K562 (cell line): Measurements from ENCODE around the gene HSD17B3. TPM values are rescaled to one million over a fixed set of nuclear protein-coding genes. Genes with fewer than 3 reads are reported as not detected.

Source experiments
- CXXC5 ChIP-seq: fragments of 250-450 bp; sonication (Bioruptor Pico); IDR thresholded peaks from 2 replicates; pipeline ENCODE4 v1.8.0; 2022; ENCODE audit warnings: inconsistent platforms, mild to moderate bottlenecking, moderate library complexity
- ESRRA ChIP-seq: fragments of 450-650 bp; IDR thresholded peaks from 2 replicates; pipeline ENCODE4 v1.6.1; 2014; ENCODE audit warnings: low read depth, mild to moderate bottlenecking, moderate library complexity, borderline replicate concordance
- FUS ChIP-seq: fragments of 200-400 bp; formaldehyde crosslinking; optimal IDR thresholded peaks from 2 replicates; pipeline ENCODE3; 2017; ENCODE audit warnings: low read depth, low read length
- MECOM ChIP-seq: fragments of 250-450 bp; sonication (Bioruptor Pico); IDR thresholded peaks from 2 replicates; pipeline ENCODE4 v1.8.0; 2022; ENCODE audit warnings: inconsistent platforms
- MYC ChIP-seq, 2 experiments: fragments of 250-450 bp in 1 of 2; sonication (Bioruptor Pico) in 1 of 2; IDR thresholded peaks; 2 replicates each; pipeline versions ENCODE4 v1.5.1 to v1.6.1; 2012 to 2021; ENCODE audit warnings: low read depth in 2 of 2, borderline replicate concordance in 1 of 2, improper control_type of control experiment in 1 of 2, low read length in 1 of 2, mild to moderate bottlenecking in 1 of 2, moderate library complexity in 1 of 2
- NR2C1 ChIP-seq, 2 experiments: fragments of 450-650 bp; IDR thresholded peaks; 2 replicates each; pipeline ENCODE4 v1.6.1; 2017; ENCODE audit warnings: mild to moderate bottlenecking in 2 of 2, antibody characterized with exemption in 1 of 2, inconsistent platforms in 1 of 2, missing compliant biosample characterization in 1 of 2, missing genetic modification characterization in 1 of 2
- POLR2AphosphoS2 ChIP-seq: IDR thresholded peaks from 2 replicates; pipeline ENCODE4 v1.6.1; 2012; ENCODE audit warnings: low read length, improper control_type of control experiment
- SOX6 ChIP-seq: fragments of 450-650 bp; IDR thresholded peaks from 2 replicates; pipeline ENCODE4 v1.6.1; 2014; ENCODE audit warnings: mild to moderate bottlenecking
- ZKSCAN8 ChIP-seq: fragments of 200-800 bp; sonication (Bioruptor generic); IDR thresholded peaks from 2 replicates; pipeline ENCODE4 v1.6.1; 2016; ENCODE audit warnings: missing genetic modification characterization, missing compliant biosample characterization
- ZNF589 ChIP-seq: fragments of 200-800 bp; sonication (Bioruptor generic); IDR thresholded peaks from 2 replicates; pipeline ENCODE4 v1.6.1; 2016; ENCODE audit warnings: low read depth, missing genetic modification characterization, missing compliant biosample characterization
- ZNF766 ChIP-seq: fragments of 200-800 bp; sonication (Bioruptor generic); conservative IDR thresholded peaks from 2 replicates; pipeline ENCODE4 v1.6.1; 2016; ENCODE audit warnings: missing genetic modification characterization, missing compliant biosample characterization
- polyA plus RNA-seq, 8 experiments: library from polyadenylated mRNA; depleted of rRNA in 4 of 8; stranded (reverse) in 5 of 8; unstranded in 3 of 8; fragments of >200 nt; fragmentation: Nextera tagmentation in 2 of 8; fragmentation: Illumina TruSeq in 1 of 8; extraction: Ambion mirVana in 2 of 8; extraction: Trizol in 1 of 8; gene quantifications; 2 replicates each; pipeline versions ENCODE4 v1.2.1 to v1.2.3, GENCODE V29; 2011 to 2014; ENCODE audit warnings: inconsistent platforms in 1 of 8, missing spikeins in 1 of 8
- total RNA-seq, 7 experiments: library from RNA; depleted of rRNA in 6 of 7; stranded (reverse); fragments of >200 nt in 6 of 7; fragmentation: Illumina TruSeq in 2 of 7; extraction: Trizol in 2 of 7; gene quantifications; 2 replicates each; pipeline versions ENCODE4 v1.2.1 to v1.2.3, GENCODE V29; 2011 to 2021; ENCODE audit warnings: low replicate concordance in 1 of 7
- TF ChIP-seq, protein P1 (sequence below): fragments of 450-650 bp; IDR thresholded peaks from 2 replicates; pipeline ENCODE4 v1.6.1; 2017; ENCODE audit warnings: antibody characterized with exemption, mild to moderate bottlenecking
- TF ChIP-seq, protein P2 (sequence below): sonication (generic); formaldehyde crosslinking; IDR thresholded peaks from 2 replicates; pipeline ENCODE4 v1.8.0; 2022; ENCODE audit warnings: missing genetic modification reagents, mild to moderate bottlenecking, moderate library complexity, borderline replicate concordance
- TF ChIP-seq, protein P3 (sequence below): fragments of 200-800 bp; sonication (Bioruptor generic); IDR thresholded peaks from 2 replicates; pipeline ENCODE4 v1.6.1; 2017; ENCODE audit warnings: missing genetic modification characterization, missing compliant biosample characterization

The HSD17B3 gene
- total and polyA plus RNA-seq, 9 of the 15 experiments (the other 6 are each of a cell fraction or from before 2014, with no cell fraction given): not detected

DNA sequence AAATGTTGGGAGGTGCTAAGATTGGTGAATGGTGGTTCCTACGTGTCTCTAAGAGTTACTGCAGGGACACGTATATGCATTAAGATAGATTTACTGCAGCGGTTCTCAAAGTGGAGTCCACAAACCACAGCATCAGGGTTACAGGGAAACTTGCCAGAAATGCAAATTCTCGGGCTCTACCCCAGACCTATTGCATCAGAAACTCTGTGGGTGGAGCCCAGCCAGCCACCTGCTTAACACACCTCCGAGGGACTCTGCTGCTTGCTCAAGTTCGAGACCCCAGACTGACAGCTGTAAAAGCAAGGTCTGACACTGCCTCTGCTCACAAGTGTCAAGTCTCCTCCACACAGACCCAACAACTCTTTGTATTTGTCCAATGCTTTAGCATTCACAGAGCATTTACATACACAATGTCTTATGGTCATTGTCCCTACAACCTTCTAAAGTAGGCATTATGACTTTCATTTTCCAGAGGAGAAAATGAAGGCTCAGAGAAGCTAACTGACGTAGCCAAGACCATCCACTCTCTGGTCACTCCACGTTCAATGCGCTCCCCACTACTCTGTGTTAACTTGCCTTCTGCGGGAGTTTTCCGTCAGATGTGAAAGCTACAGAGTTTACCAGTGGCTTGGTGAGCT lies 48.8 kb downstream of the HSD17B3 start (continued):
- 0 out of 2 replicates have a peak, but pooled peaks have one; percentile 59 for TF ChIP-seq ZNF589 (CRISPR knock-in tag)
- TF ChIP-seq SOX6: peak; percentile 39; the same call in 1 of the 2 replicates
- peak; percentile 56; the same call in 1 of the 2 replicates for TF ChIP-seq MECOM (CRISPR knock-in tag)
- TF ChIP-seq CXXC5 (CRISPR knock-in tag): peak; percentile 40
- no peak for TF ChIP-seq ZKSCAN8
- TF ChIP-seq, protein P1, sequence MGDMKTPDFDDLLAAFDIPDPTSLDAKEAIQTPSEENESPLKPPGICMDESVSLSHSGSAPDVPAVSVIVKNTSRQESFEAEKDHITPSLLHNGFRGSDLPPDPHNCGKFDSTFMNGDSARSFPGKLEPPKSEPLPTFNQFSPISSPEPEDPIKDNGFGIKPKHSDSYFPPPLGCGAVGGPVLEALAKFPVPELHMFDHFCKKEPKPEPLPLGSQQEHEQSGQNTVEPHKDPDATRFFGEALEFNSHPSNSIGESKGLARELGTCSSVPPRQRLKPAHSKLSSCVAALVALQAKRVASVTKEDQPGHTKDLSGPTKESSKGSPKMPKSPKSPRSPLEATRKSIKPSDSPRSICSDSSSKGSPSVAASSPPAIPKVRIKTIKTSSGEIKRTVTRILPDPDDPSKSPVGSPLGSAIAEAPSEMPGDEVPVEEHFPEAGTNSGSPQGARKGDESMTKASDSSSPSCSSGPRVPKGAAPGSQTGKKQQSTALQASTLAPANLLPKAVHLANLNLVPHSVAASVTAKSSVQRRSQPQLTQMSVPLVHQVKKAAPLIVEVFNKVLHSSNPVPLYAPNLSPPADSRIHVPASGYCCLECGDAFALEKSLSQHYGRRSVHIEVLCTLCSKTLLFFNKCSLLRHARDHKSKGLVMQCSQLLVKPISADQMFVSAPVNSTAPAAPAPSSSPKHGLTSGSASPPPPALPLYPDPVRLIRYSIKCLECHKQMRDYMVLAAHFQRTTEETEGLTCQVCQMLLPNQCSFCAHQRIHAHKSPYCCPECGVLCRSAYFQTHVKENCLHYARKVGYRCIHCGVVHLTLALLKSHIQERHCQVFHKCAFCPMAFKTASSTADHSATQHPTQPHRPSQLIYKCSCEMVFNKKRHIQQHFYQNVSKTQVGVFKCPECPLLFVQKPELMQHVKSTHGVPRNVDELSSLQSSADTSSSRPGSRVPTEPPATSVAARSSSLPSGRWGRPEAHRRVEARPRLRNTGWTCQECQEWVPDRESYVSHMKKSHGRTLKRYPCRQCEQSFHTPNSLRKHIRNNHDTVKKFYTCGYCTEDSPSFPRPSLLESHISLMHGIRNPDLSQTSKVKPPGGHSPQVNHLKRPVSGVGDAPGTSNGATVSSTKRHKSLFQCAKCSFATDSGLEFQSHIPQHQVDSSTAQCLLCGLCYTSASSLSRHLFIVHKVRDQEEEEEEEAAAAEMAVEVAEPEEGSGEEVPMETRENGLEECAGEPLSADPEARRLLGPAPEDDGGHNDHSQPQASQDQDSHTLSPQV: peak; percentile 86
- no peak for TF ChIP-seq NR2C1 (IDR thresholded peaks at IDR 0.05)
- peak; percentile 39; the same call in 1 of the 2 replicates for TF ChIP-seq NR2C1 (tag; IDR thresholded peaks at IDR 0.05)
- TF ChIP-seq POLR2AphosphoS2: no peak
- TF ChIP-seq ESRRA: peak; percentile 55; the same call in 1 of the 2 replicates
- TF ChIP-seq ZNF766 (CRISPR knock-in tag): 0 out of 2 replicates have a peak, but pooled peaks have one; percentile 23
- TF ChIP-seq, protein P2, sequence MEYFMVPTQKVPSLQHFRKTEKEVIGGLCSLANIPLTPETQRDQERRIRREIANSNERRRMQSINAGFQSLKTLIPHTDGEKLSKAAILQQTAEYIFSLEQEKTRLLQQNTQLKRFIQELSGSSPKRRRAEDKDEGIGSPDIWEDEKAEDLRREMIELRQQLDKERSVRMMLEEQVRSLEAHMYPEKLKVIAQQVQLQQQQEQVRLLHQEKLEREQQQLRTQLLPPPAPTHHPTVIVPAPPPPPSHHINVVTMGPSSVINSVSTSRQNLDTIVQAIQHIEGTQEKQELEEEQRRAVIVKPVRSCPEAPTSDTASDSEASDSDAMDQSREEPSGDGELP: peak; percentile 66; the same call in 1 of the 2 replicates
- TF ChIP-seq, protein P3, sequence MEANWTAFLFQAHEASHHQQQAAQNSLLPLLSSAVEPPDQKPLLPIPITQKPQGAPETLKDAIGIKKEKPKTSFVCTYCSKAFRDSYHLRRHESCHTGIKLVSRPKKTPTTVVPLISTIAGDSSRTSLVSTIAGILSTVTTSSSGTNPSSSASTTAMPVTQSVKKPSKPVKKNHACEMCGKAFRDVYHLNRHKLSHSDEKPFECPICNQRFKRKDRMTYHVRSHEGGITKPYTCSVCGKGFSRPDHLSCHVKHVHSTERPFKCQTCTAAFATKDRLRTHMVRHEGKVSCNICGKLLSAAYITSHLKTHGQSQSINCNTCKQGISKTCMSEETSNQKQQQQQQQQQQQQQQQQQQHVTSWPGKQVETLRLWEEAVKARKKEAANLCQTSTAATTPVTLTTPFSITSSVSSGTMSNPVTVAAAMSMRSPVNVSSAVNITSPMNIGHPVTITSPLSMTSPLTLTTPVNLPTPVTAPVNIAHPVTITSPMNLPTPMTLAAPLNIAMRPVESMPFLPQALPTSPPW (CRISPR knock-in tag): 0 out of 2 replicates have a peak, but pooled peaks have one; percentile 14
- TF ChIP-seq MYC (IDR thresholded peaks at IDR 0.05; ENCODE audit: low read depth, low read length): peak; percentile 85
- no peak for TF ChIP-seq MYC (CRISPR knock-in tag; IDR thresholded peaks at IDR 0.05; ENCODE audit: borderline replicate concordance, low read depth)
- TF ChIP-seq FUS: no peak
